ENCODE data around the gene DSCAML1.

Gene DSCAML1

DNA sequence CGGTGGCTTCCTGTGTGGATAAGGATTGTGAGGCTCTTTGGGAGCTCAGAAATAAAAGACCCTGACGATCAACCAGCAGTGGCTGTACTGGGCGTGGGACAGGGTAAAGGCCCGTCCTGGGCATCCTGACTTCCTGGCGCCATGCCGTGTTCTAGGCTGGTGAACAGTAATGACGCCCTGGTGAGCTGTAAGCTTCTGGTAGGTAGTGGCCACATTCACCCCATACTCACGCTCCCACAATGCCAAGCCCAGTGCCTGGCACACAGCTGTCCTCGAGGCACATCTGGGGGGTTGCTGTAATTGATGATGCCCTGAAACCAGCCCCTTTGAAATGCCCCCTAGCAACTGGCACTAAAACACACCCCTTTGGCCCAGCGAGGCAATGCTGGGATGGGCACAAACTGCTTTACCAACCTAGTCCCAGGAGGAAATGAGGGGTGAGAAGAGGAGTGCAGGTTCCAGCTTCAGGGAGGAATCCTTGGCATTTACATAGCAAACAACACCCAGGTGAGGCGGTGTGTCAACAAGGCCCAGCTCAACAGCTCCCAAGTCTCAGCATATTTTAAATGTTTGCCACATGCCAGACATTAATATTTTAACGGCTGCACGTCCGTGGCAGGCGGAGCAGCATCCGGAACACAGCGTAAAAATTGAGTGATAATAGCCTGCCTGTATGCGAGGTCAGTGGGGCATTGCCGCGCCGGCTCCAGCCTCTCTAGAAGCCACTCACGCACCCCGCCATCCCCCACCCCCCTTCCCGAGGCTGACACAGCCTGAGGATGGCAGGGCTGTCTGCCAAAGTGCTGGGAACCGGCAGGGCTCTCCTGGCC is 79.3 kb downstream of the DSCAML1 start:
- peak; percentile 79 to 84 for DNase-seq

DNA sequence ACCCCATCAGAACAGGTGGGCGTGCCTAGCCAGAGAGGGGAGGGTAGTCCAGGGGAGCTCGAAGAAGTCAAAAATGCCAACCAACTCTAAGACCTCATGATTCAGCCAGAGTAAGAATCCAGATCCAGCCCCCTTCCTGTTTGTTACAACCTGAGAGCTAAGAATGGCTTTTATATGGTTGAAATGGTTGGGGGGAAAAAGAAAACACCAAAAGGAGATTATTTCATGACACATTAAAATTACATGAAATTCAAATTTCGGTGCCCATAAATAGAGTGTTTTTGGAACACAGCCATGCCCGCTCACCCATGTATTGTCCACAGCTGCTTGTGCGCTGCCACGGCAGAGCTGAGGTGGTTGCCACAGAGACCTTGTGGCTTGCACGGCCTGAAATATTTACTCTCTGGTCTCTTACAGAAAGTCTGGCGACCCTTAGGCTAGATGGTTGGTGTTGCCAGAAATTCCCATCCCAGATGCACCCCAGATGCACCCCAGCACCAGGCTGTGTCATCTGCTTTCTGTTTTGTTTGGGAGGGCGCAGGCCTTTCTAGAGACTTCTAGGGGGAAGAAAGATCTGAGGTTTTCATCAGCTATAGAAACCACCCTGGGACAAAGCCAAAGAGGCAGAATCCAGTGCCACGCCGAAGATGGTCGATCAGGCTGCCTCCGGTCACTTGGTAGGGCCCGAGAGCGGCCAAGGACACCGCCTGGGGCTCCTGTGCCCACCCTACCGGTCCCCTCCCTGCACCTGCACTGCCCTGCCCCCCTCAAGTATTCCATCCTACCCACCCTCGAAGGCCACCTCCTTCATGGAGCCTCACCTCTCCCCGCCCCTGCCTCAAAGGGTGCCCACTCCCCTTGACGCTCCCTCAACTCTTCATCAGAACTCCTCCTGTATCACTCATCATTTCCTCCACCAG is 80.2 kb downstream of the DSCAML1 start:
- DNase-seq: no peak

DNA sequence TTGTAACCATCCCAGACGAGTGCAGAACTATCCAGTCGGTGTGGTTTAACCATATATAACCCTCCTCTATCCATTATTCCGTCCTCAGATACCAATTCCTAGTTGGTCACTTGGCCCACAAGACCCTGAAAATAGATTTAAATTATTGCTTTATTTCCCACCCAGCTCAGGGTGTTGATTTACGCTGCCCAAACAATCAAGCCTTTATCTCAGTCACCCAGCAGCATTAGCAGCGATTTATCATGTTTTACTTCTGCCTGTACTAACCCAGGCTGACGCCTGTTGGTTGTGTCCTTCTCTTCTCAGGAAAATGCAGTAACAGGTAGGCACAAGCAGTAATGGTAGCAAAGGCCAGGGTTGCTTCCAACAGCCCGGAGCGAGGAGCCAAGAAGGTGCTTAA is 81.2 kb downstream of the DSCAML1 start:
- no peak for DNase-seq

DNA sequence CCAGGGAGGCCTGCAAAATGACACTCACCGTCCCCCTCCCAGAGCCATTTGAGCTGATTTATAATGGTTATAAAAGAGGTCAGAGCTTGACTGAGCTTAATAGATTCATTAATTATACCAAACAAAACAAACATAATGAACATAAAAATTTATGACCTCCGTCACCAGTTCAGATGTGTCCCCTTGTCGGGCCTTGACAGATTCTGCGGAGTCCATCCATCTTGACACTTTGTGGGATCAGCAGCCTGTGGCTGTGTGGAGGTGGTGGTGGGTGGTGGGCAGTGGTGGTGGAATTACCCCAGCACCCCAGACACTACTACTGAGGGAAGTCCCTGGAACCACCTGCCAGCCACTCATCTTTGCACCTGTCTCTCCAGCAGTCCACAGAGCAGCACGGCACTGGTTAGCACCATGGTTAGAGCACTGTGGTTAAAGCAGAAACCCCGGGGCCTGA is 83.5 kb downstream of the DSCAML1 start:
- peak; percentile 47 to 55 for DNase-seq

DNA sequence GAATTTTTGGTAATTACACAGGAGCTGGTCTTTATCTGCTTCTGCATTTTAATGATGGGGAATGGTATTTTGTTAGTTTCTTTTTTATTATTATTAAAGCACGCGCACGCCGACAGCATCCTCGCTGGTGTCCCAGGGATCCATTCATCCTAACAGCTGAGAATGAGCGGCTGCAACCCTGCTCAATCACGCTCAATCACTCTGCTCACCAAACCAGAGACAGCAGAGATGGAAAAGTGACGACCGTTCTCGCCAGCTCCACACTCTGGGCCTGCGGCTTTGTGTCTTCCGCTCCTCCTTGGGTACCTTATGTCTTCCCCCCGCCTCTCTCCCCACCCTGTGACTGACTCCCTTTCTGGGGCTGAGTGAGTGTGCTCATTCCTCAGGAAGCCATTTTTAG is 84.5 kb downstream of the DSCAML1 start:
- no peak for DNase-seq

DNA sequence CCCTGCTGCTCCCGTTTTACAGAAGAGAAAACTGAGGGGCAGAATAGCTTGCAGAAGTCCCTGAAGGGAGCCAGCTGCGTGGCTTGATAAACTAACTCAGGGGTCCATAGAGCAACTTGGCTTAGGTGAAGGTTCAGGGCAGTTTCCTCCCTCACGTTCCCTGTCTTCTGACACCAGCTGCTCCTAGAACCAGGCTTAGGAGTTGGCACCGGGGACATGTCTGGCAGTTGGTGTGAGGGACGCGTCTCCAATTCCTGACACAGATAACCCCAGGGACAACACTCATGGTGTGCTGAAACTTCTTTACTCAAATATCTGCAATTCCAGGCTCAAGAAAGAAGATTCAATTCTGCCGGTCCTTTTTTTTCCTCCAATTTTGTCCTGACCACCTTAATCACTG is 85.7 kb downstream of the DSCAML1 start:
- DNase-seq: no peak

DNA sequence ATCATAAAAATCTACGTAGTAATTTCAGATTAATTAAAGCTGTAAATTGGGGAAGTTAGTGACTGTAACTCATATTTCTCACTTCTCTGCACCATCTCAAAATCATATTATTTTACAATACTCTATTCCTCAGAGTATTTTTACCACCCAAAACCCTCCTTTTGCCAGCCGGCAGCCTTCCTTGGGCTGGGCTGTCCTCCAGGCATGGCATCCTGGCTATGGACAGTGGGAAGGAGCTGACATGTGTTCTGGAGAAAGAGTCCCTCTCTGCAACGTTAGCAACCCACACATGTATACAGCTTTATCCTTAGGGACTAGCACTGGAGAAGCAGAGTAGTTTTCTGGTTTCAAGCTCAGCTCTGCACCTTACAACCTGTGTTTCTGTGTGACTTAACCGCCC is 86.8 kb downstream of the DSCAML1 start:
- no peak for DNase-seq

DNA sequence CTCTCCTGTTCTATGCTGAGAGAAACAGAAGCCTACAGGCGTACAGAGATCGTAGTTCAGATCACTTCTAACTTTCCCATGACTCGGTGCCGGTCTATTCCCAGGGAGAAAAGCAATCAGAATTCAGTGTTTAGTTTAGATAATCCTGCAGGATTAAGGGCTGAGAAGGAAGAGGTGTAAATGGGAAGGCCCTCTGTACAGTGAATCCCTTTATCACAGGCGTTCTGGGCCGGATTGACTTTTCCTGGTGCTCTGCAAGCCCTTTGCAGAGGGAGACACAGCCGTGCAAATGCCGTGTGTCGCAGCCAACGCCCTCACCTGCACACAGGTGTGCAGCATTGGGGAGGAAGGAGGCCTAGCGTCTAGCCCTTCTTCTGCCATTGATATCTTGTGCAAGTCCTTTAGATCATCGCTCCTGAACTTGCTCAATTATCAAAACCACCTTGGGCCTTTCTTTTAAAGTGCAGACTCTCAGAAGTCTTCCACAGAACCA is 90.6 kb downstream of the DSCAML1 start:
- no peak for DNase-seq

DNA sequence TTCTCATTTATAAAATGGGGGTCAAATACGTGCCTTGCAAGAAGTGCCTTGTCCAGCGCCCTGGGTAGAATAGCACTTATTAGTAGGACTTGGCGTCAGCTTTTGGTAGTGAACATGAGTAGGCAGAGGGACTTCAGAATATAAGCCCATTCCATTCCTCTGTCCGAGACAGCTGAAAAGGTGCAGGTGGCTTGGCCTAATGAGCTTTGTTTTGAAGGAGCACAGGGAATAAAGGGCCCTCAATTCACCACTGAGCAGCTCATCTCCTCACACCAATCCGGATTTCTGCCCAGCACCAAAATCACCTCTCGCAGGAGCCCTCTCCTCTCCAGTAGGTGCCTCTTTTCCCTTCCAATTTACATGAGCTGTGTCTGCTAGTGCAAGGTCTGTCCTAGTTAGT is 91.2 kb downstream of the DSCAML1 start:
- DNase-seq: peak in 1 of 2 experiments; percentile 7

DNA sequence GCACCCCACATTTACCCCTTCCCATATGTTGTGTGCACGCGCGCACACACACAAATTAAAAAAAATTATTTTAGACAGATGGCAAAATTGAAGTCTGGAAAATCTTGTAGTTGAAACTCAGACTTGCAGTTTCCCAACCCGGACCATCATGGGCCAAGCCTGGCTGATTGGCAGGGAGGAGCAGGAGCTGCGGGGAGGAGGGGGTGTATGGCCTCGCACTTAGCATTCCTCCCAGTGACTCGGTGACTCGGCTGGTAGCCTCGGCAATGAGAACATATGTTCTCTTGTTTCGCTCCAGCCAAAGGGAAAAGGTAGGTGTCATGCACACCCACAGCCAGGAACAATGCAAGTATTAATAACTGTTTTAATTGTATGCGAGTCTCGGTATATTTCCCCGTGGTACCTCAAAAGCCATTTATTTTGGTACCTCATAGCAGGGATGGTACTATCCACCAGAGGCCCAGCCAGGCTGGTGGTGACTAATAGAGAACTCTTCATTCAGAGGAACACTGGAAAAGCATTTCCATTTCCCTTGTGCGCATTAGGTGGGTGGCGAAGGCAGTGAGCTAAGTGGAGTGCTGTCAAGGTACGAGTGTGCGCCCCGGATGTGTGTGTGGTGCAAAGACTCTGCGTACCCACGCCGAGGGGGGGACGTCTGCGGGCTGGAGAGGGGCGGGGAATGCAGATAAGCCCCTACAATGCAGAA is 92.5 kb downstream of the DSCAML1 start:
- DNase-seq: peak; percentile 49 to 73

DNA sequence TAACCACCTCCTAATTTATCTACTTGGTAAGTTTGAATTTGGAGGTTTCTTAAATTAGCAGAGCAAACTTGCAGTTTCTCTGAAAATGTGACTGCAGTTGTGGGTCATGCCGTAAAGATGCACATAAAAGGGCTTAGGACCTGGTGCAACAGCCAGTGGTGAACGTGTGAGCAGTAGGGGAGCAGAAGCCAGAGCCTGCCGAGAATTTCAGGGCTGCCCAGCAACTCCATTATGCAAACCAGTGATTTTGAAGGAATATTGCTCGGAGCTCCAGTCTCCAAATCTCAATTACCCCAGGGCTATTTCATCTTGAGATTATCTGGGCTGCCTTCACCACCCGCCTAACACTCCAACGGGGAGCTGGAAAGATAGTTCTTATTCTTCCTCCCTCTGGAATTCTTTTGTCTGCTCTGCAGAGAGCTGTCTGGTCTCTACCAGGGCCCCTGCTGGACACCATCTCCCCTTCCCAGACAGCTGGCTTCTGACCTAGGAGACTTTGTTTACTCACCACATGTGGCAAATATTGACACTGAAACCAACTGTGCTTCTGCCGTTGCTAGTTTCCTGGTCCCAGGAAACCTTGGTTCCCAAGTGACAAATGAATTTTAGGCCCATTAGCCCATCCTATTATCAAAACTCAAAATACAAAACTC is 93.9 kb downstream of the DSCAML1 start:
- DNase-seq: peak; percentile 79 to 85

DNA sequence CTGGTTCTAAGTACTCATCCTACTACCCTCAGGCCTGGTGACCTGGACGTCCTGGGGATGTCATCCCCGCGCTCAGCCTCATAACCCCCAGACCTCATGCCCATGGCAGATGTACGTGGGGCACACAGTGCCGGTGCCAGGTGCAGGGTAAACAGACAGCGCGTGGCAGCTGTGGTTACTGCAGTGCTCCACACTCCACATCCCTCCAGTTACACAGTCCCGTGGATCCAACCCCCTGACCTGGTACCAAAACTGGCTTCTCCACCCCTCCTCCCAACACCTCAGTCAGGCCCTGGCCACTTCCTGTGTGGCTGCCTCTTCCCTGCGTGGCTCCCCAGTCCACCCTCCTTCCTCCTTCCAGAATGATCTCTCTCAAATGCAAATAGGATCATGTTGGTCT is 95.2 kb downstream of the DSCAML1 start:
- no peak for DNase-seq

DNA sequence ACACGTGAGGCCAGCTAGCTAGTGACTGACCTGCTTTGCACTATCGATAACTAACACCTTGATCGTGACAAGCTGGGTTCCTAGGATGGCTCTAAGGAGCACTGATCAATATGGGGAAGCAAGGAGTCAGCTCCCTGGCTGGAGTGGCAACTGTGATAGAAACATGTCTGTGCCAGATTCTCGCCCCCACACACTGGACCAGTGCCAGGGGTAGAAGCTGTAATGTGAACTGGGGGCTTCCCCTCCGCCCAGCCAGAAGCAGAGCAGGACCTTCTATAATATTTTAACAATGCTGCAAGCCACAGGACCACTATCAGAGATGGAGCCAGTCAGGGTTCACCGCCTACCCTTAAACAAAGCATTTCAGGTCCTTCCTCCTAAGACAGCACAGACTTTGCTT is 96.5 kb downstream of the DSCAML1 start:
- DNase-seq: no peak

DNA sequence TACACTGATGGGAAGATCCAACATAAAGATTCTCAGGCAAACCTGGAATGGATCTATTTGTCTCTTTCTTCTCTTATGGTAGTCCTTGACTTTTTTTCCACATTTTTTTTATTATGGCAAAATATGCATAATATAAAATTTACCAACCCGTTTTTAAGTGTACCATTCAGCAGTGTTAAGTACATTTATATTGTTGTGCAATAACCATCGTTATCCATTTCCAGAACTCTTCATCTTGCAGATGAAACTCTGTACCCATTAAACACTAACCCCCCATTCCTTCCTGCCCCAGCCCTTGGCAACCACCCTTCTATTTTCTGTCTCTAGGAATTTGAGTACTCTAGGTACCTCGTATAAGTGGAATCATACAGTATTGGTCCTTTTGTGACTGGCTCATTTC is 99.7 kb downstream of the DSCAML1 start:
- no peak for DNase-seq

DNA sequence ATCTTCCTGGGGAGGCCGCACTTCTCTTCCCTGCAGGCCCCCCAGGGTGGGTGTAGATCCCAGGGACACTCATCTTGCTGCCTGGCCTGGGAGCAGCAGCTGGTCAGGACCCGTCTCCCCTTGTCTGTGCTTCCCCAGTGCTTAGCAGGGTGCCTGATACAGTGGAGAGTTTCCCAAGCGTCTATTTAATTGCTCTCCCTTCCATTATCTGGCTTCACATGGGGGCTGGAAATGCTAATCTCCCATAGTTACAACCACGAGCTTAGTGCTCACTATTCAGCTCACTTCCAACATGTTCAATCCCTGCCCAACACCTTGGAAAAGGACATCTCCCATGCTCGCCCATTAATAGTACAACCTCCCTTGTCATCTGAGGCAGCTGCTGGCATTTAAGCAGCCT is 100.5 kb downstream of the DSCAML1 start:
- DNase-seq: no peak

DNA sequence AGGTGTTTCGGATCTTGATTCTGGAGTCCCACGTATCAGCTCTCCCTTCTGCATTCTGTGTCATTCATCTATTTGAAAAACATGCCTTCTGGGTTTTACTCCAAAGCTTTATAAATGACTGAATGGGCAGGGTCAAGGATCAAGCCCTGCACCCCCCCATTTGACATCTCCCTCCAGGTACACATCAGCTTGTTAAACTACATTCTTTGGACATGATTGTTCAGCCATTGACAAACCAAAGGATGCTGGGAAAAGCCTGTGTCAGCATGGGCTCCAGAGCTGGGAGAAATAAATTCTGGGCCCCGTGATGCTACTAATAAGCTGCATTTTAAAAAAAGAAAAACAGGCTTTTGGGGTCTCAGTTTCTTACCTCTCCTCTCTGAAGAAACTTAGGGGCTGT is 103.7 kb downstream of the DSCAML1 start:
- no peak for DNase-seq

DNA sequence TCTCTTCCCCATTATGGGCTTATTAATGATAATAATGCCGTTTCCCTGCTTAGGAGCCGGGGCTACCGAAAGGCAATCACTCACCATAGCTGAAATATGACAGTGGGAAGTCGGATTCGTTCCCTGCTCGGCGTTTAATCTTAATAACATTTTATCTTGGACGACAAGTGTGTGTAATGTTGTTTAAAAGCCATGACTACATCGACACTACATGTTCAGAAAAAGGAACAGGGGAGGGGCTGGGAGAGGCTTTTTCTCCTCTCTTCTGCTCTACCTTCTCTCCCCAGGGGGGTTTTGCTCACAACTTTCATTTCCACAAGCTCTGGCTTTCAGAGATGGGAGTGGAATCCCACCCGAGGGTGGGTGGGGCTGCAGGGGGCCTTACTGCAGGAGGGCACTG is 105.5 kb downstream of the DSCAML1 start:
- DNase-seq: no peak

DNA sequence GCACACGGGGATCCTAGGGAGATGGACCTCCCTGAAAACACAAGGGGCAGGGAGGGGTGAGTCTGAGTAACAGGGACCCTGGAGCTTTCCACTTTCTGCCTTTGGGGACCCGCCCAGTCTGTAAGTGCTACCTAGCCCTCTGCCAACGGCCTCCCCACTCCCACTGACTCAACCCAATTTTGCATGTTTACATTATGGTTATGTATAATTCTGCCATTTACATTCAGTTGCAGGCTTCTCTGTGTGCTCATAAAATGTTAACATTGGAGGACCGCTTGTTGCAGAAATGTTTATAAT is 105.8 kb downstream of the DSCAML1 start:
- DNase-seq: no peak

DNA sequence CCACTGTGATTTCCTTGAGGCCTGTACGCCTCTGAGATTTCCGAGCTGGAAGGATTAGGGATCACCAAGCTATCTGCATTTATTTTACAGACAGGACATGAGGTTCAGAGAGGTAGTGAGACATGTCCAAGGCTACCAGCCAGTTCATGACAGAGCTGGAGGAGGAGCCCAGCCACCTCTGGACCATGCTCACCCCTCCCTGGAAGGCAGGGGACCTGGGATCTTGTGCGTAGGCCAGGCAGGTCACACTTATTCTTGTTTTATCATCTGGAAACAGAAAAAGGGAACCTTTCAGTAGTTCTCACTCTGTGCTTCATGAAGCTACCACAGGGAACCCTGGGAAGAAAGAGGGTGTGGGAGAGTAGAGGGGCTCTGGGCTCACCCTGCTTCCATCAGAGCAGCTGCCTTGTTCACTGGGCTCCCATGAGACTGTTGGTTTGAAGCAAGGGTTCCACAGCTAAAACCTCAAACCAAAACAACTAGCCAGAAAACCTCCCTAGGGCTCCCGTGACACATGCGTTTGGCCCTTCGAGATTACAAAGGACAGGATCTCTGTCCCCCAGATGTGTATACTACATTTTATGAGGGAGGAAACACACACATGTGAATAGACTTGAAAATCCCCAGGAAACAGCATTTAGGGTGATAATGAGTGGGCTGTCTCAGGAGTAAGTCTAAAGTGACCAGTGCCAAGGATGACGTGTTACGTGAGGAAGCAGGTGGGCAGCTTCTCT is 106.4 kb downstream of the DSCAML1 start:
- no peak for DNase-seq

DNA sequence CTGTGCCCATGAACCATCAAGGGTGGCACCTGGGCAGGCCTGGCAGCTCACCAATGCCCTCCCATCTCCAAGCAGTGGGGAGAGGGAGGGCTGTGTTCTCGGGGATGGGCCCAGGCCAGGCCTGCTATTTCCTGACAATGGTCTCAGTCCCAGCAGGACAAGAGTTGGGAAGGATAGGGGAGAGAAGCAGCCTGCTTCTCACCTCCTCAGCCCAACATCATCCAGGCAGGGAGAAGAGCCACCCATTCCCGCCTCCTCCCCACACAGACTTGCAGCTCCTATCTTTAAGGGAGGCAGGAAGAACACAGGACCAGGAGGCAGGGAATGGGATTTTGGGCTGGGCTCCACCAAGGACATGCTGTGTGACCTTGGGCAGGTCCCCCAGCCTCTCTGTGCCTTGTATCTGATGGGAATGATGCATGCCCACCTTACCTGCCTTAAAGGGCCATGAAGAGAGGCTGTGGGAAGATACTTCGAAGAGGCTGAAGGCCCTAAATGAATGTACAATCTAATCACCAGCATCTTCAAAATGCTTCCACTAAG is 108.7 kb downstream of the DSCAML1 start:
- DNase-seq: no peak

DNA sequence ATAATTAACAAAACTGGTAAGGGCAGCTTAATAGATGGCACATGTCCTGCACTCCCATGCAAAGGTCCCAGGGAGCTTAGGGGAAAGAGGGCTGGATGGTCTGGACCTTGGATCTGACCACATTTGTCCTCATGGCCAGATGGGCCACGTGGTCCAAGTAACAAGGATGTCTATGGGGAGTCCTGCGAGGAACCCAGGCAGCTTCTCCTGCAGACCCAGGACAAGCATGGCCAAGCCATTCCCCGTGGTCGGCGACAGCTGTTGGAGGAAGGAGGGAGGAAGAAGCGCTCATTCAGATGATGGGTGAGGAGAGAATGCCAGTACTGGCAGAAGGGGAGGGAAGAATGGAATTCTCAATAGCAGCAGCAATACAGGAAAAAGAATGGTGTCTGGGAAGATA is 109.2 kb downstream of the DSCAML1 start:
- no peak for DNase-seq

DNA sequence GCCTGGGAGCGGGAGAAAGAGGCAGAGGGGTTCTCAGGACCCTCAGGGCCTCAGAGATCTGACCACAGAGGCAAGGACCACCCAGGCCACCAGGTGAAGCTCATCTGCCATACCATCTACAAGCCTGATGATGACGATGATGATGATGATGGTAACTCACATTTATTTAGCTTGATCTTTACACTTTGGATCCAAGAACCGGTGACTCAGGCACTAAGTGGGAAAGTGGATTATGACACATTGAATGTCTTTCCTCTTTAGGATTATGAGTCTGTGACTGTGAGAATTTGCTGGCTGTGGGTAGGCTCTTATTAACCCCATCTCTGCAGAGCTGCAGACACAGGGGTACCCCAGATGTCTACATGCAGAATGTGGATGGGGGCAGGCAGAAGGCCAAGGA is 110.3 kb downstream of the DSCAML1 start:
- no peak for DNase-seq
